Panc1 (cell line): ENCODE data around the gene IGFBP6. TPM values are rescaled to one million over a fixed set of nuclear protein-coding genes. Genes with fewer than 3 reads are reported as not detected.

Experiments
- ATAC-seq: fragments of 200-7000 bp; cut with Tn5 transposase; 2 replicates; pipeline ENCODE4 v1.9.1; 2020; ENCODE audit warnings: mild to moderate bottlenecking, moderate library complexity
- BruUV-seq: library from RNA; stranded (reverse); fragments of 400-500 nt; replicated peaks from 2 replicates; lab custom pipeline; 2021; lab: Mats Ljungman, UMichigan
- CTCF ChIA-PET: fragments of 300-600 bp; sonication (Branson Sonifier 250); formaldehyde crosslinking; loops from one replicate; lab custom pipeline; 2022; ENCODE audit warnings: antibody characterized with exemption; lab: Charles Lee
- POLR2A ChIA-PET: fragments of 300-600 bp; sonication (Branson Sonifier 250); formaldehyde crosslinking; loops from one replicate; lab custom pipeline; 2022; ENCODE audit warnings: antibody characterized with exemption; lab: Charles Lee
- DNase-seq: peaks from one replicate; pipeline ENCODE4 v3.0.0-alpha.2; 2010; ENCODE audit warnings: low read depth, low spot score
- H3K27ac ChIP-seq: 2 replicates; pipeline ENCODE4 v1.5.1; 2011; ENCODE audit warnings: mild to moderate bottlenecking, low read length, inconsistent platforms
- H3K27me3 ChIP-seq: fragments of 200-500 bp; sonication (Bioruptor generic); 2 replicates; pipeline ENCODE4 v1.6.0; 2014; ENCODE audit warnings: low read length, inconsistent platforms; ENCODE audit not compliant: control insufficient read depth, insufficient read depth
- H3K36me3 ChIP-seq: fragments of 200-500 bp; sonication (Bioruptor generic); 2 replicates; pipeline ENCODE4 v1.5.1; 2014; ENCODE audit warnings: inconsistent platforms, mild to moderate bottlenecking, low read length, moderate library complexity; ENCODE audit not compliant: control insufficient read depth, insufficient read depth
- H3K4me1 ChIP-seq: 2 replicates; pipeline ENCODE4 v1.5.1; 2011; ENCODE audit warnings: inconsistent platforms, mild to moderate bottlenecking, low read length, moderate library complexity; ENCODE audit not compliant: control insufficient read depth, insufficient read depth
- H3K4me3 ChIP-seq, 2 experiments: 2 replicates each; pipeline ENCODE4 v1.5.1; 2011 to 2012; ENCODE audit warnings: low read depth in 2 of 2, low read length in 2 of 2, mild to moderate bottlenecking in 2 of 2, inconsistent platforms in 1 of 2, moderate library complexity in 1 of 2
- H3K9me3 ChIP-seq: fragments of 200-500 bp; sonication (Bioruptor generic); 2 replicates; pipeline ENCODE4 v1.5.1; 2014; ENCODE audit warnings: low read depth, mild to moderate bottlenecking, inconsistent platforms, low read length, moderate library complexity; ENCODE audit not compliant: control insufficient read depth, insufficient read depth
- POLR2AphosphoS5 ChIP-seq: IDR thresholded peaks from 2 replicates; pipeline ENCODE4 v1.6.1; 2012; ENCODE audit warnings: mild to moderate bottlenecking, low read depth, low read length, moderate library complexity
- SIN3A ChIP-seq: IDR thresholded peaks from 2 replicates; pipeline ENCODE4 v1.6.1; 2012; ENCODE audit warnings: low read depth, mild to moderate bottlenecking, low read length, moderate library complexity, borderline replicate concordance; ENCODE audit not compliant: insufficient read depth
- TCF7L2 ChIP-seq: IDR thresholded peaks from 2 replicates; pipeline ENCODE4 v1.6.1; 2011; ENCODE audit warnings: mild to moderate bottlenecking, low read depth, low read length, inconsistent platforms
- in situ Hi-C: cut with HindIII; loops from 2 replicates; pipeline ENCODE4 v1.10.0; 2016; ENCODE audit warnings: low sequenced_read_pairs, low pct_unique_long_range_greater_than_20kb
- intact Hi-C: fragments of 100-400 bp; cut with micrococcal nuclease; formaldehyde crosslinking; loops from one replicate; pipeline ENCODE4 v1.10.0; 2022; ENCODE audit not compliant: unreplicated experiment
- total RNA-seq: library from RNA; stranded (reverse); gene quantifications from one replicate; pipeline ENCODE4 v1.2.1, GENCODE V29; 2021; ENCODE audit not compliant: unreplicated experiment
- TF ChIP-seq, protein P1 (sequence below), 2 experiments: IDR thresholded peaks; 2 replicates each; pipeline ENCODE4 v1.6.1; 2011 to 2012; ENCODE audit warnings: low read depth in 2 of 2, control low read depth in 1 of 2, low read length in 1 of 2, mild to moderate bottlenecking in 1 of 2, moderate library complexity in 1 of 2; ENCODE audit not compliant: insufficient read depth in 1 of 2
- TF ChIP-seq, protein P2 (sequence below): fragments of 450-650 bp; IDR thresholded peaks from 2 replicates; pipeline ENCODE4 v1.5.1; 2017; ENCODE audit warnings: mild to moderate bottlenecking

Gene IGFBP6
- total RNA-seq, 1 experiment from 2014 or later, result 4.7 TPM

GRCh38 chr12:53147181-53147580 lies 49.7 kb downstream of the IGFBP6 start:
- Histone ChIP-seq H3K9me3 (no peaks in the 10 kb centered on the region), H3K27ac (no peak overlapping the region), H3K4me1 (no peaks in the 10 kb centered on the region), H3K36me3 (no peaks in the 10 kb centered on the region), H3K27me3 (no peaks in the 10 kb centered on the region), H3K4me3 (no peak overlapping the region)
- ATAC-seq (no peak), DNase-seq (no peak)
- no peak for TF ChIP-seq POLR2AphosphoS5
- TF ChIP-seq, protein P1, sequence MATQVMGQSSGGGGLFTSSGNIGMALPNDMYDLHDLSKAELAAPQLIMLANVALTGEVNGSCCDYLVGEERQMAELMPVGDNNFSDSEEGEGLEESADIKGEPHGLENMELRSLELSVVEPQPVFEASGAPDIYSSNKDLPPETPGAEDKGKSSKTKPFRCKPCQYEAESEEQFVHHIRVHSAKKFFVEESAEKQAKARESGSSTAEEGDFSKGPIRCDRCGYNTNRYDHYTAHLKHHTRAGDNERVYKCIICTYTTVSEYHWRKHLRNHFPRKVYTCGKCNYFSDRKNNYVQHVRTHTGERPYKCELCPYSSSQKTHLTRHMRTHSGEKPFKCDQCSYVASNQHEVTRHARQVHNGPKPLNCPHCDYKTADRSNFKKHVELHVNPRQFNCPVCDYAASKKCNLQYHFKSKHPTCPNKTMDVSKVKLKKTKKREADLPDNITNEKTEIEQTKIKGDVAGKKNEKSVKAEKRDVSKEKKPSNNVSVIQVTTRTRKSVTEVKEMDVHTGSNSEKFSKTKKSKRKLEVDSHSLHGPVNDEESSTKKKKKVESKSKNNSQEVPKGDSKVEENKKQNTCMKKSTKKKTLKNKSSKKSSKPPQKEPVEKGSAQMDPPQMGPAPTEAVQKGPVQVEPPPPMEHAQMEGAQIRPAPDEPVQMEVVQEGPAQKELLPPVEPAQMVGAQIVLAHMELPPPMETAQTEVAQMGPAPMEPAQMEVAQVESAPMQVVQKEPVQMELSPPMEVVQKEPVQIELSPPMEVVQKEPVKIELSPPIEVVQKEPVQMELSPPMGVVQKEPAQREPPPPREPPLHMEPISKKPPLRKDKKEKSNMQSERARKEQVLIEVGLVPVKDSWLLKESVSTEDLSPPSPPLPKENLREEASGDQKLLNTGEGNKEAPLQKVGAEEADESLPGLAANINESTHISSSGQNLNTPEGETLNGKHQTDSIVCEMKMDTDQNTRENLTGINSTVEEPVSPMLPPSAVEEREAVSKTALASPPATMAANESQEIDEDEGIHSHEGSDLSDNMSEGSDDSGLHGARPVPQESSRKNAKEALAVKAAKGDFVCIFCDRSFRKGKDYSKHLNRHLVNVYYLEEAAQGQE (IDR thresholded peaks at IDR 0.05; ENCODE audit: insufficient read depth in 1 of 2, low read depth in 2 of 2, low read length in 1 of 2), result no peak
- TF ChIP-seq, protein P2, sequence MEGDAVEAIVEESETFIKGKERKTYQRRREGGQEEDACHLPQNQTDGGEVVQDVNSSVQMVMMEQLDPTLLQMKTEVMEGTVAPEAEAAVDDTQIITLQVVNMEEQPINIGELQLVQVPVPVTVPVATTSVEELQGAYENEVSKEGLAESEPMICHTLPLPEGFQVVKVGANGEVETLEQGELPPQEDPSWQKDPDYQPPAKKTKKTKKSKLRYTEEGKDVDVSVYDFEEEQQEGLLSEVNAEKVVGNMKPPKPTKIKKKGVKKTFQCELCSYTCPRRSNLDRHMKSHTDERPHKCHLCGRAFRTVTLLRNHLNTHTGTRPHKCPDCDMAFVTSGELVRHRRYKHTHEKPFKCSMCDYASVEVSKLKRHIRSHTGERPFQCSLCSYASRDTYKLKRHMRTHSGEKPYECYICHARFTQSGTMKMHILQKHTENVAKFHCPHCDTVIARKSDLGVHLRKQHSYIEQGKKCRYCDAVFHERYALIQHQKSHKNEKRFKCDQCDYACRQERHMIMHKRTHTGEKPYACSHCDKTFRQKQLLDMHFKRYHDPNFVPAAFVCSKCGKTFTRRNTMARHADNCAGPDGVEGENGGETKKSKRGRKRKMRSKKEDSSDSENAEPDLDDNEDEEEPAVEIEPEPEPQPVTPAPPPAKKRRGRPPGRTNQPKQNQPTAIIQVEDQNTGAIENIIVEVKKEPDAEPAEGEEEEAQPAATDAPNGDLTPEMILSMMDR, result no peak
- in situ Hi-C loops (no loop called here), intact Hi-C loops (no loop called here)
- CTCF ChIA-PET, result no interaction called here
- POLR2A ChIA-PET, result no interaction called here
- no TSS peak for BruUV-seq

GRCh38 chr12:53147653-53148052 lies 50.2 kb downstream of the IGFBP6 start:
- BruUV-seq, result no TSS peak
- DNase-seq (no peak), ATAC-seq (no peak)
- in situ Hi-C loops, result no loop called here
- intact Hi-C loops, result no loop called here
- Histone ChIP-seq H3K4me1 (no peaks in the 10 kb centered on the region), H3K36me3 (no peaks in the 10 kb centered on the region), H3K27ac (no peak overlapping the region), H3K27me3 (no peaks in the 10 kb centered on the region), H3K4me3 (no peak overlapping the region), H3K9me3 (no peaks in the 10 kb centered on the region)
- no peak for TF ChIP-seq TCF7L2
- TF ChIP-seq, protein P1 (IDR thresholded peaks at IDR 0.05; ENCODE audit: insufficient read depth in 1 of 2, low read depth in 2 of 2, low read length in 1 of 2), result no peak
- no peak for TF ChIP-seq SIN3A
- no peak for TF ChIP-seq POLR2AphosphoS5
- TF ChIP-seq, protein P2, result no peak
- ChIA-PET CTCF (no interaction called here), POLR2A (no interaction called here)
